HG03060 (cell line): ENCODE data around the gene MRPL28.
"Not testable (repeated sequence)": the region's sequence is repeated elsewhere in the genome, so short reads cannot be mapped to it uniquely, and the experiment has no call there.

Experiments
- ATAC-seq: cut with Tn5 transposase; IDR thresholded peaks from one replicate; pipeline ENCODE4 v1.9.1; 2021; ENCODE audit warnings: low read depth, moderate number of reproducible peaks; ENCODE audit not compliant: unreplicated experiment

The MRPL28 gene

GRCh38 chr16:370443-370842 lies at the start of gene MRPL28:
TSS of gene MRPL28 (minus strand) at chr16:370538. CDS start at chr16:370218, 320 bp downstream.
- peak; percentile 74 for ATAC-seq

GRCh38 chr16:415170-415498 lies 44.8 kb upstream of the MRPL28 start:
- ATAC-seq = not testable (repeated sequence)

- no peak for ATAC-seq
These were observed 44.2 kb upstream of the MRPL28 start for GRCh38 chr16:414395-415169.

GRCh38 chr16:411576-412265 lies 41.4 kb upstream of the MRPL28 start:
- no peak for ATAC-seq

GRCh38 chr16:410516-411178 lies 40.3 kb upstream of the MRPL28 start:
- ATAC-seq = no peak

- ATAC-seq = no peak
These were observed 36.9 kb upstream of the MRPL28 start for GRCh38 chr16:407253-407652.

- ATAC-seq = no peak
These were observed 35.5 kb upstream of the MRPL28 start for GRCh38 chr16:405548-406506.

GRCh38 chr16:404971-405486 lies 34.7 kb upstream of the MRPL28 start:
- no peak for ATAC-seq

GRCh38 chr16:401468-402348 lies 31.4 kb upstream of the MRPL28 start, which contains the start of gene DECR2:
TSS of gene DECR2 (plus strand) at chr16:401885. CDS start at chr16:401964, 79 bp downstream.
- no peak for ATAC-seq

GRCh38 chr16:400061-400591 lies 29.8 kb upstream of the MRPL28 start:
- ATAC-seq = no peak

- no peak for ATAC-seq
These were observed 29.1 kb upstream of the MRPL28 start for GRCh38 chr16:399340-400019.

- ATAC-seq = no peak
These were observed 28.4 kb upstream of the MRPL28 start for GRCh38 chr16:398561-399339.

GRCh38 chr16:397736-398332 lies 27.5 kb upstream of the MRPL28 start:
- no peak for ATAC-seq

- ATAC-seq = no peak
These were observed 26.9 kb upstream of the MRPL28 start, which contains the start of gene NME4 for GRCh38 chr16:397135-397661. TSS of gene NME4 (plus strand) at chr16:397199. CDS start at chr16:397223, 24 bp downstream.

- no peak for ATAC-seq
These were observed 26.3 kb upstream of the MRPL28 start for GRCh38 chr16:396605-397004.

- ATAC-seq = no peak
These were observed 25.9 kb upstream of the MRPL28 start for GRCh38 chr16:396199-396598.
